IPS DF 19.7 (cell line): Measurements from ENCODE around the gene FAIM.
"Not testable (repeated sequence)": the region's sequence is repeated elsewhere in the genome, so short reads cannot be mapped to it uniquely, and the experiment has no call there.

Source experiments
- DNase-seq: peaks from one replicate; pipeline ENCODE4 v3.0.0-alpha.2; 2013; ENCODE audit warnings: low read depth, low spot score

Gene FAIM

GRCh38 chr3:138608322-138609135, at the start of gene FAIM:
Gene FAIM, plus strand, starts transcription at chr3:138608771. Its CDS starts 10,956 bp downstream, at chr3:138619727.
- peak; percentile 48 for DNase-seq

GRCh38 chr3:138559134-138559533, 49.4 kb upstream of the FAIM start:
- no peak for DNase-seq

GRCh38 chr3:138560501-138560900, 48.1 kb upstream of the FAIM start:
- DNase-seq: no peak

- DNase-seq: not testable (repeated sequence)
Measured at GRCh38 chr3:138562902-138563301, 45.7 kb upstream of the FAIM start.

GRCh38 chr3:138566293-138566692, 42.3 kb upstream of the FAIM start:
- not testable (repeated sequence) for DNase-seq

GRCh38 chr3:138567403-138567802, 41.2 kb upstream of the FAIM start:
- no peak for DNase-seq

GRCh38 chr3:138569090-138569489, 39.5 kb upstream of the FAIM start:
- no peak for DNase-seq

- not testable (repeated sequence) for DNase-seq
Measured at GRCh38 chr3:138569624-138570023, 38.9 kb upstream of the FAIM start.

- no peak for DNase-seq
Measured at GRCh38 chr3:138573138-138573537, 35.4 kb upstream of the FAIM start.

- no peak for DNase-seq
Measured at GRCh38 chr3:138578141-138578540, 30.4 kb upstream of the FAIM start.

- peak; percentile 12 for DNase-seq
Measured at GRCh38 chr3:138578961-138579574, 29.5 kb upstream of the FAIM start.

- DNase-seq: no peak
Measured at GRCh38 chr3:138587374-138587773, 21.2 kb upstream of the FAIM start.

- DNase-seq: no peak
Measured at GRCh38 chr3:138588445-138588844, 20.1 kb upstream of the FAIM start.

GRCh38 chr3:138591392-138591791, 17.2 kb upstream of the FAIM start:
- no peak for DNase-seq

- DNase-seq: no peak
Measured at GRCh38 chr3:138593488-138594149, 15.0 kb upstream of the FAIM start.

- peak; percentile 90 for DNase-seq
Measured at GRCh38 chr3:138594150-138594934, 14.2 kb upstream of the FAIM start, which contains the start of gene CEP70. Gene CEP70, minus strand, starts transcription at chr3:138594260. Its CDS starts 21,333 bp downstream, at chr3:138572927.

- DNase-seq: no peak
Measured at GRCh38 chr3:138594935-138595610, 13.5 kb upstream of the FAIM start.

GRCh38 chr3:138597186-138597976, 11.2 kb upstream of the FAIM start:
- DNase-seq: not testable (repeated sequence)

GRCh38 chr3:138598534-138598933, 10.0 kb upstream of the FAIM start:
- DNase-seq: no peak

GRCh38 chr3:138600100-138600745, 8.3 kb upstream of the FAIM start:
- DNase-seq: no peak
